ENCODE results near the gene MLLT10. TPM values are rescaled to one million over a fixed set of nuclear protein-coding genes. Genes with fewer than 3 reads are reported as not detected.

Gene MLLT10
- total and polyA plus RNA-seq, 9 of the 15 experiments (the other 6 are each of a cell fraction or from before 2014, with no cell fraction given), result 18.8 to 81.4 (median 64.2) TPM

DNA sequence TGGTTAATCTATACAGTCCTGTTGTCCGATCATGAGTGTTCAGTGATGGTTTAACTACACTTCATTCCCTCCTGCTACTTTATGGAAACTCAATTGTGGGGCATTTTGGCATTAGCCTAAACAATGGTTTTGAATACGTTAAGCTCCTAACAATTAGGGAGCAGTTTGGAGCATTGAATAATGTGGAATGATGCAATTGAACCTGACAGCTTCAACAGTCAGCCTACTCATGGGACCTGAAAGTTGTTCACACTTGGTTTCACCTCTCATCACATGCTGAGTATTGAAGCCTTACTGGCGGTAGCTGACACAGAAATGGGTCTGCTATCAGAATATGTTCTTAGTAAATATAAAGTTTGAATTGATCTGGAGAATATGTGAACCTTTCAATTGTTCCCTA, 186.1 kb downstream of the MLLT10 start (continued):
- TF ChIP-seq, protein P1, sequence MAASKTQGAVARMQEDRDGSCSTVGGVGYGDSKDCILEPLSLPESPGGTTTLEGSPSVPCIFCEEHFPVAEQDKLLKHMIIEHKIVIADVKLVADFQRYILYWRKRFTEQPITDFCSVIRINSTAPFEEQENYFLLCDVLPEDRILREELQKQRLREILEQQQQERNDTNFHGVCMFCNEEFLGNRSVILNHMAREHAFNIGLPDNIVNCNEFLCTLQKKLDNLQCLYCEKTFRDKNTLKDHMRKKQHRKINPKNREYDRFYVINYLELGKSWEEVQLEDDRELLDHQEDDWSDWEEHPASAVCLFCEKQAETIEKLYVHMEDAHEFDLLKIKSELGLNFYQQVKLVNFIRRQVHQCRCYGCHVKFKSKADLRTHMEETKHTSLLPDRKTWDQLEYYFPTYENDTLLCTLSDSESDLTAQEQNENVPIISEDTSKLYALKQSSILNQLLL (CRISPR knock-in tag; IDR thresholded peaks at IDR 0.05; ENCODE audit: borderline replicate concordance), result no peak
- TF ChIP-seq, protein P2, sequence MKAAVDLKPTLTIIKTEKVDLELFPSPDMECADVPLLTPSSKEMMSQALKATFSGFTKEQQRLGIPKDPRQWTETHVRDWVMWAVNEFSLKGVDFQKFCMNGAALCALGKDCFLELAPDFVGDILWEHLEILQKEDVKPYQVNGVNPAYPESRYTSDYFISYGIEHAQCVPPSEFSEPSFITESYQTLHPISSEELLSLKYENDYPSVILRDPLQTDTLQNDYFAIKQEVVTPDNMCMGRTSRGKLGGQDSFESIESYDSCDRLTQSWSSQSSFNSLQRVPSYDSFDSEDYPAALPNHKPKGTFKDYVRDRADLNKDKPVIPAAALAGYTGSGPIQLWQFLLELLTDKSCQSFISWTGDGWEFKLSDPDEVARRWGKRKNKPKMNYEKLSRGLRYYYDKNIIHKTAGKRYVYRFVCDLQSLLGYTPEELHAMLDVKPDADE (conservative IDR thresholded peaks at IDR 0.05; ENCODE audit: control insufficient read depth, low read depth, low read length), result no peak
- TF ChIP-seq, protein P3, sequence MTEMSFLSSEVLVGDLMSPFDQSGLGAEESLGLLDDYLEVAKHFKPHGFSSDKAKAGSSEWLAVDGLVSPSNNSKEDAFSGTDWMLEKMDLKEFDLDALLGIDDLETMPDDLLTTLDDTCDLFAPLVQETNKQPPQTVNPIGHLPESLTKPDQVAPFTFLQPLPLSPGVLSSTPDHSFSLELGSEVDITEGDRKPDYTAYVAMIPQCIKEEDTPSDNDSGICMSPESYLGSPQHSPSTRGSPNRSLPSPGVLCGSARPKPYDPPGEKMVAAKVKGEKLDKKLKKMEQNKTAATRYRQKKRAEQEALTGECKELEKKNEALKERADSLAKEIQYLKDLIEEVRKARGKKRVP (CRISPR knock-in tag; IDR thresholded peaks at IDR 0.05), result peak; percentile 40; the same call in 1 of the 2 replicates
- no peak for TF ChIP-seq ZNF57 (CRISPR knock-in tag; IDR thresholded peaks at IDR 0.05)
- peak; percentile 66; the same call in 1 of the 2 replicates for TF ChIP-seq SOX6 (IDR thresholded peaks at IDR 0.05)
- TF ChIP-seq, protein P4, sequence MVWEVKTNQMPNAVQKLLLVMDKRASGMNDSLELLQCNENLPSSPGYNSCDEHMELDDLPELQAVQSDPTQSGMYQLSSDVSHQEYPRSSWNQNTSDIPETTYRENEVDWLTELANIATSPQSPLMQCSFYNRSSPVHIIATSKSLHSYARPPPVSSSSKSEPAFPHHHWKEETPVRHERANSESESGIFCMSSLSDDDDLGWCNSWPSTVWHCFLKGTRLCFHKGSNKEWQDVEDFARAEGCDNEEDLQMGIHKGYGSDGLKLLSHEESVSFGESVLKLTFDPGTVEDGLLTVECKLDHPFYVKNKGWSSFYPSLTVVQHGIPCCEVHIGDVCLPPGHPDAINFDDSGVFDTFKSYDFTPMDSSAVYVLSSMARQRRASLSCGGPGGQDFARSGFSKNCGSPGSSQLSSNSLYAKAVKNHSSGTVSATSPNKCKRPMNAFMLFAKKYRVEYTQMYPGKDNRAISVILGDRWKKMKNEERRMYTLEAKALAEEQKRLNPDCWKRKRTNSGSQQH (CRISPR knock-in tag; IDR thresholded peaks at IDR 0.05), result no peak
- TF ChIP-seq RAD21 (CRISPR knock-in tag; conservative IDR thresholded peaks at IDR 0.05 in 1 of 2, IDR thresholded peaks at IDR 0.05 in 1 of 2), result no peak
- no peak for TF ChIP-seq SRSF3 (IDR thresholded peaks at IDR 0.05; ENCODE audit: insufficient read depth, low read length)
- TF ChIP-seq BRF1 (IDR thresholded peaks at IDR 0.05; ENCODE audit: borderline replicate concordance, extremely low read depth, insufficient read length), result no peak
- no peak for TF ChIP-seq SNIP1 (IDR thresholded peaks at IDR 0.05; ENCODE audit: low read depth)
- no peak for TF ChIP-seq HSF4 (CRISPR knock-in tag; IDR thresholded peaks at IDR 0.05; ENCODE audit: borderline replicate concordance)
- no peak for TF ChIP-seq TFAM (CRISPR knock-in tag; conservative IDR thresholded peaks at IDR 0.05)
- TF ChIP-seq RBM25 (IDR thresholded peaks at IDR 0.05; ENCODE audit: low read depth, low read length, severe bottlenecking), result no peak
- TF ChIP-seq PURB (CRISPR knock-in tag; IDR thresholded peaks at IDR 0.05; ENCODE audit: low read depth), result no peak
- no peak for TF ChIP-seq MCM5 (IDR thresholded peaks at IDR 0.05; ENCODE audit: low read depth)
- TF ChIP-seq ERF (CRISPR knock-in tag; IDR thresholded peaks at IDR 0.05), result no peak
- no peak for TF ChIP-seq U2AF2 (optimal IDR thresholded peaks at IDR 0.05; ENCODE audit: low read depth, low read length)
- peak; percentile 69 for TF ChIP-seq CEBPG (CRISPR knock-in tag; IDR thresholded peaks at IDR 0.05)
- peak; percentile 19 to 88; a peak in 2 of 4 replicates for TF ChIP-seq CEBPG (tag; conservative IDR thresholded peaks at IDR 0.05 in 1 of 2, IDR thresholded peaks at IDR 0.05 in 1 of 2)
- TF ChIP-seq ZNF224 (CRISPR knock-in tag; IDR thresholded peaks at IDR 0.05), result no peak
- no peak for TF ChIP-seq PTTG1 (tag; IDR thresholded peaks at IDR 0.05; ENCODE audit: low read depth)
- TF ChIP-seq, protein P5, sequence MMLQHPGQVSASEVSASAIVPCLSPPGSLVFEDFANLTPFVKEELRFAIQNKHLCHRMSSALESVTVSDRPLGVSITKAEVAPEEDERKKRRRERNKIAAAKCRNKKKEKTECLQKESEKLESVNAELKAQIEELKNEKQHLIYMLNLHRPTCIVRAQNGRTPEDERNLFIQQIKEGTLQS (IDR thresholded peaks at IDR 0.05), result peak; percentile 70
- TF ChIP-seq, protein P5 (CRISPR knock-in tag; conservative IDR thresholded peaks at IDR 0.05), result no peak
- TF ChIP-seq ZNF584 (CRISPR knock-in tag; IDR thresholded peaks at IDR 0.05; ENCODE audit: low read depth), result no peak
